WTC11 (cell line): Measurements from ENCODE around the gene CDKN1B. TPM values are rescaled to one million over a fixed set of nuclear protein-coding genes. Genes with fewer than 3 reads are reported as not detected.
A peak's percentile ranks its signal among the peaks of the same experiment; 100 is the strongest.

ENCODE experiments used
- ATAC-seq: fragments of 200-7000 bp; cut with Tn5 transposase; 2 replicates; pipeline ENCODE4 v1.10.0; 2021; ENCODE audit warnings: mild to moderate bottlenecking, moderate library complexity
- CTCF ChIA-PET: fragments of 300-600 bp; sonication (Branson Sonifier 250); formaldehyde crosslinking; loops from one replicate; lab custom pipeline; 2021; ENCODE audit warnings: antibody characterized with exemption; lab: Charles Lee
- POLR2A ChIA-PET: fragments of 350-600 bp; sonication (Branson Sonifier 250); formaldehyde crosslinking; loops from one replicate; lab custom pipeline; 2021; ENCODE audit warnings: antibody characterized with exemption; lab: Charles Lee
- DNase-seq: peaks from one replicate; pipeline ENCODE4 v3.0.0; 2021; ENCODE audit warnings: low spot score
- H3K27ac Mint-ChIP-seq: 2 replicates; pipeline ENCODE4 v1.8.0; 2021; ENCODE audit warnings: mixed read lengths
- H3K27me3 Mint-ChIP-seq: 2 replicates; pipeline ENCODE4 v1.8.0; 2021; ENCODE audit warnings: low read depth, mild to moderate bottlenecking, moderate library complexity, mixed read lengths
- H3K36me3 Mint-ChIP-seq: 2 replicates; pipeline ENCODE4 v1.8.0; 2021; ENCODE audit warnings: mixed read lengths
- H3K4me1 Mint-ChIP-seq: 2 replicates; pipeline ENCODE4 v1.8.0; 2022; ENCODE audit warnings: mixed read lengths
- H3K4me3 Mint-ChIP-seq: 2 replicates; pipeline ENCODE4 v1.8.0; 2021; ENCODE audit warnings: mild to moderate bottlenecking, moderate library complexity, mixed read lengths
- H3K9me3 Mint-ChIP-seq: 2 replicates; pipeline ENCODE4 v1.8.0; 2021; ENCODE audit warnings: mixed read lengths
- E2F5 ChIP-seq: sonication (generic); formaldehyde crosslinking; IDR thresholded peaks from 2 replicates; pipeline ENCODE4 v1.8.1; 2022; ENCODE audit warnings: mild to moderate bottlenecking, moderate library complexity, missing genetic modification reagents
- FOXK1 ChIP-seq: sonication (generic); formaldehyde crosslinking; IDR thresholded peaks from 2 replicates; pipeline ENCODE4 v1.8.0; 2022; ENCODE audit warnings: mild to moderate bottlenecking, moderate library complexity, missing genetic modification reagents
- GABPB1 ChIP-seq: sonication (generic); formaldehyde crosslinking; IDR thresholded peaks from 2 replicates; pipeline ENCODE4 v1.8.1; 2023; ENCODE audit warnings: mild to moderate bottlenecking, missing genetic modification reagents
- GTF2I ChIP-seq: fragments of 250-450 bp; sonication (Bioruptor Pico); conservative IDR thresholded peaks from 2 replicates; pipeline ENCODE4 v1.4.0; 2021; ENCODE audit warnings: mild to moderate bottlenecking
- PRRX2 ChIP-seq: fragments of 250-450 bp; sonication (Bioruptor Pico); IDR thresholded peaks from 2 replicates; pipeline ENCODE4 v1.8.0; 2021; ENCODE audit warnings: mild to moderate bottlenecking
- SP1 ChIP-seq: sonication (generic); formaldehyde crosslinking; conservative IDR thresholded peaks from 2 replicates; pipeline ENCODE4 v1.8.1; 2022; ENCODE audit warnings: missing genetic modification reagents
- TP53 ChIP-seq: sonication (generic); formaldehyde crosslinking; IDR thresholded peaks from 2 replicates; pipeline ENCODE4 v1.8.1; 2023; ENCODE audit warnings: mild to moderate bottlenecking, missing genetic modification reagents
- ZNF219 ChIP-seq: sonication (generic); formaldehyde crosslinking; IDR thresholded peaks from 2 replicates; pipeline ENCODE4 v1.8.0; 2023; ENCODE audit warnings: missing genetic modification reagents, mild to moderate bottlenecking, borderline replicate concordance
- ZNF416 ChIP-seq: fragments of 250-450 bp; sonication (Bioruptor Pico); IDR thresholded peaks from 2 replicates; pipeline ENCODE4 v1.9.0; 2021; ENCODE audit warnings: mild to moderate bottlenecking, inconsistent platforms
- total RNA-seq: library from RNA; stranded (reverse); gene quantifications from 3 replicates; pipeline ENCODE4 v1.2.3, GENCODE V29; 2021
- TF ChIP-seq, protein P1 (sequence below): sonication (generic); formaldehyde crosslinking; IDR thresholded peaks from 2 replicates; pipeline ENCODE4 v1.8.1; 2022; ENCODE audit warnings: low read depth, missing genetic modification reagents, borderline replicate concordance
- TF ChIP-seq, protein P2 (sequence below): sonication (generic); formaldehyde crosslinking; IDR thresholded peaks from 2 replicates; pipeline ENCODE4 v1.8.0; 2022; ENCODE audit warnings: mild to moderate bottlenecking, missing genetic modification reagents
- TF ChIP-seq, protein P3 (sequence below): sonication (generic); formaldehyde crosslinking; IDR thresholded peaks from 2 replicates; pipeline ENCODE4 v1.8.0; 2023; ENCODE audit warnings: missing genetic modification reagents, mild to moderate bottlenecking, borderline replicate concordance

Gene CDKN1B
- total RNA-seq, 1 experiment from 2014 or later, result 34.2 TPM

- no peak overlapping the region for H3K27ac Mint-ChIP-seq
- no peak for ATAC-seq
- POLR2A ChIA-PET, result interaction anchor here (0.6 kb wide), 1 partner anchor 11 kb away, joined by 5 read pairs; no protein-coding TSS in a partner anchor
- no peak for TF ChIP-seq ZNF219 (CRISPR knock-in tag)
- no peak for TF ChIP-seq ZNF416 (CRISPR knock-in tag)
- no peak for TF ChIP-seq E2F5 (CRISPR knock-in tag)
- TF ChIP-seq, protein P1, sequence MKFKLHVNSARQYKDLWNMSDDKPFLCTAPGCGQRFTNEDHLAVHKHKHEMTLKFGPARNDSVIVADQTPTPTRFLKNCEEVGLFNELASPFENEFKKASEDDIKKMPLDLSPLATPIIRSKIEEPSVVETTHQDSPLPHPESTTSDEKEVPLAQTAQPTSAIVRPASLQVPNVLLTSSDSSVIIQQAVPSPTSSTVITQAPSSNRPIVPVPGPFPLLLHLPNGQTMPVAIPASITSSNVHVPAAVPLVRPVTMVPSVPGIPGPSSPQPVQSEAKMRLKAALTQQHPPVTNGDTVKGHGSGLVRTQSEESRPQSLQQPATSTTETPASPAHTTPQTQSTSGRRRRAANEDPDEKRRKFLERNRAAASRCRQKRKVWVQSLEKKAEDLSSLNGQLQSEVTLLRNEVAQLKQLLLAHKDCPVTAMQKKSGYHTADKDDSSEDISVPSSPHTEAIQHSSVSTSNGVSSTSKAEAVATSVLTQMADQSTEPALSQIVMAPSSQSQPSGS (CRISPR knock-in tag), result no peak
- TF ChIP-seq, all 79 proteins: peak for 0
- Mint-ChIP-seq H3K27me3 (no peaks in the 10 kb centered on the region; the same call in 1 of the 2 replicates), H3K4me3 (no peak overlapping the region), H3K36me3 (no peaks in the 10 kb centered on the region), H3K9me3 (no peaks in the 10 kb centered on the region), H3K4me1 (peaks cover 13% of the 10 kb centered on the region)
- CTCF ChIA-PET, result interaction anchor here (1.0 kb wide), 1 partner anchor 138 kb away, joined by 3 read pairs; no protein-coding TSS in a partner anchor
- DNase-seq, result no peak
Observed at GRCh38 chr12:12693111-12693671, 24.0 kb upstream of the CDKN1B start.

GRCh38 chr12:12696562-12697383 lies 20.4 kb upstream of the CDKN1B start:
- ATAC-seq, result peak; percentile 84
- peaks cover 3% of the 10 kb centered on the region for H3K27me3 Mint-ChIP-seq
- H3K27ac Mint-ChIP-seq, result peak overlapping the region; percentile 98
- H3K9me3 Mint-ChIP-seq, result no peaks in the 10 kb centered on the region
- ChIA-PET POLR2A (interaction anchor here (0.6 to 0.9 kb wide), 3 partner anchors 29 to 969 kb away, joined by 3 to 7 read pairs (median 4); partner anchors contain the start of gene BORCS5), CTCF (no interaction called here)
- peak overlapping the region; percentile 85 for H3K4me3 Mint-ChIP-seq
- DNase-seq, result peak; percentile 85
- H3K4me1 Mint-ChIP-seq, result peaks cover 23% of the 10 kb centered on the region
- no peaks in the 10 kb centered on the region for H3K36me3 Mint-ChIP-seq
- no peak for TF ChIP-seq TP53 (CRISPR knock-in tag)
- TF ChIP-seq SP1 (CRISPR knock-in tag), result no peak
- TF ChIP-seq, protein P2, sequence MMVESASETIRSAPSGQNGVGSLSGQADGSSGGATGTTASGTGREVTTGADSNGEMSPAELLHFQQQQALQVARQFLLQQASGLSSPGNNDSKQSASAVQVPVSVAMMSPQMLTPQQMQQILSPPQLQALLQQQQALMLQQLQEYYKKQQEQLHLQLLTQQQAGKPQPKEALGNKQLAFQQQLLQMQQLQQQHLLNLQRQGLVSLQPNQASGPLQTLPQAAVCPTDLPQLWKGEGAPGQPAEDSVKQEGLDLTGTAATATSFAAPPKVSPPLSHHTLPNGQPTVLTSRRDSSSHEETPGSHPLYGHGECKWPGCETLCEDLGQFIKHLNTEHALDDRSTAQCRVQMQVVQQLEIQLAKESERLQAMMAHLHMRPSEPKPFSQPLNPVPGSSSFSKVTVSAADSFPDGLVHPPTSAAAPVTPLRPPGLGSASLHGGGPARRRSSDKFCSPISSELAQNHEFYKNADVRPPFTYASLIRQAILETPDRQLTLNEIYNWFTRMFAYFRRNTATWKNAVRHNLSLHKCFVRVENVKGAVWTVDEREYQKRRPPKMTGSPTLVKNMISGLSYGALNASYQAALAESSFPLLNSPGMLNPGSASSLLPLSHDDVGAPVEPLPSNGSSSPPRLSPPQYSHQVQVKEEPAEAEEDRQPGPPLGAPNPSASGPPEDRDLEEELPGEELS (CRISPR knock-in tag), result 0 out of 2 replicates have a peak, but pooled peaks have one; percentile 44
- TF ChIP-seq, protein P3, sequence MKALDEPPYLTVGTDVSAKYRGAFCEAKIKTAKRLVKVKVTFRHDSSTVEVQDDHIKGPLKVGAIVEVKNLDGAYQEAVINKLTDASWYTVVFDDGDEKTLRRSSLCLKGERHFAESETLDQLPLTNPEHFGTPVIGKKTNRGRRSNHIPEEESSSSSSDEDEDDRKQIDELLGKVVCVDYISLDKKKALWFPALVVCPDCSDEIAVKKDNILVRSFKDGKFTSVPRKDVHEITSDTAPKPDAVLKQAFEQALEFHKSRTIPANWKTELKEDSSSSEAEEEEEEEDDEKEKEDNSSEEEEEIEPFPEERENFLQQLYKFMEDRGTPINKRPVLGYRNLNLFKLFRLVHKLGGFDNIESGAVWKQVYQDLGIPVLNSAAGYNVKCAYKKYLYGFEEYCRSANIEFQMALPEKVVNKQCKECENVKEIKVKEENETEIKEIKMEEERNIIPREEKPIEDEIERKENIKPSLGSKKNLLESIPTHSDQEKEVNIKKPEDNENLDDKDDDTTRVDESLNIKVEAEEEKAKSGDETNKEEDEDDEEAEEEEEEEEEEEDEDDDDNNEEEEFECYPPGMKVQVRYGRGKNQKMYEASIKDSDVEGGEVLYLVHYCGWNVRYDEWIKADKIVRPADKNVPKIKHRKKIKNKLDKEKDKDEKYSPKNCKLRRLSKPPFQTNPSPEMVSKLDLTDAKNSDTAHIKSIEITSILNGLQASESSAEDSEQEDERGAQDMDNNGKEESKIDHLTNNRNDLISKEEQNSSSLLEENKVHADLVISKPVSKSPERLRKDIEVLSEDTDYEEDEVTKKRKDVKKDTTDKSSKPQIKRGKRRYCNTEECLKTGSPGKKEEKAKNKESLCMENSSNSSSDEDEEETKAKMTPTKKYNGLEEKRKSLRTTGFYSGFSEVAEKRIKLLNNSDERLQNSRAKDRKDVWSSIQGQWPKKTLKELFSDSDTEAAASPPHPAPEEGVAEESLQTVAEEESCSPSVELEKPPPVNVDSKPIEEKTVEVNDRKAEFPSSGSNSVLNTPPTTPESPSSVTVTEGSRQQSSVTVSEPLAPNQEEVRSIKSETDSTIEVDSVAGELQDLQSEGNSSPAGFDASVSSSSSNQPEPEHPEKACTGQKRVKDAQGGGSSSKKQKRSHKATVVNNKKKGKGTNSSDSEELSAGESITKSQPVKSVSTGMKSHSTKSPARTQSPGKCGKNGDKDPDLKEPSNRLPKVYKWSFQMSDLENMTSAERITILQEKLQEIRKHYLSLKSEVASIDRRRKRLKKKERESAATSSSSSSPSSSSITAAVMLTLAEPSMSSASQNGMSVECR (CRISPR knock-in tag), result 0 out of 2 replicates have a peak, but pooled peaks have one; percentile 30
- peak; percentile 85 for TF ChIP-seq FOXK1 (CRISPR knock-in tag)
- TF ChIP-seq GABPB1, result 0 out of 2 replicates have a peak, but pooled peaks have one; percentile 34
- TF ChIP-seq GTF2I (CRISPR knock-in tag), result no peak
- TF ChIP-seq PRRX2, result no peak
- TF ChIP-seq, all 79 proteins: peak for 4
